SK-N-MC (cell line): ENCODE measurements around the gene GDNF.

Experiments used
- EZH2 ChIP-seq: fragments of 200-600 bp; sonication (generic); IDR thresholded peaks from one replicate; pipeline ENCODE4 v1.6.1; 2017; ENCODE audit warnings: antibody characterized with exemption
- POLR2AphosphoS5 ChIP-seq: IDR thresholded peaks from 2 replicates; pipeline ENCODE4 v1.6.1; 2012; ENCODE audit warnings: mild to moderate bottlenecking, low read depth, low read length, borderline replicate concordance

GRCh38 chr5:37876943-37877342 lies 37.1 kb upstream of the GDNF start:
- no peak; the same call in 1 of the 2 replicates for TF ChIP-seq POLR2AphosphoS5
- TF ChIP-seq EZH2, result no peak
